H9 (cell line): ENCODE measurements around the gene SDR42E1. TPM values are rescaled to one million over a fixed set of nuclear protein-coding genes. Genes with fewer than 3 reads are reported as not detected.

Experiments
- DNase-seq: peaks from one replicate; pipeline ENCODE4 v3.0.0-alpha.2; 2017
- H2AFZ ChIP-seq: one replicate; pipeline ENCODE4 v1.6.1; 2013; ENCODE audit warnings: mild to moderate bottlenecking, low read length, control low read depth, moderate library complexity
- H2AK5ac ChIP-seq: 2 replicates; pipeline ENCODE4 v1.6.1; 2013; ENCODE audit warnings: low read length, control low read depth, mixed read lengths; ENCODE audit not compliant: insufficient read length
- H2BK120ac ChIP-seq: one replicate; pipeline ENCODE4 v1.6.1; 2013; ENCODE audit warnings: low read depth, mild to moderate bottlenecking, low read length, control low read depth, inconsistent platforms; ENCODE audit not compliant: poor library complexity, severe bottlenecking
- H2BK12ac ChIP-seq: 2 replicates; pipeline ENCODE4 v1.6.1; 2013; ENCODE audit warnings: low read length, control low read depth, mixed read lengths, low read depth; ENCODE audit not compliant: insufficient read length
- H2BK15ac ChIP-seq: 2 replicates; pipeline ENCODE4 v1.6.1; 2013; ENCODE audit warnings: low read depth, low read length, control low read depth
- H2BK20ac ChIP-seq: one replicate; pipeline ENCODE4 v1.6.1; 2013; ENCODE audit warnings: low read depth, mild to moderate bottlenecking, low read length, control low read depth, inconsistent platforms; ENCODE audit not compliant: poor library complexity, severe bottlenecking
- H2BK5ac ChIP-seq: 2 replicates; pipeline ENCODE4 v1.6.1; 2013; ENCODE audit warnings: low read length, control low read depth, mixed read lengths; ENCODE audit not compliant: insufficient read length
- H3K14ac ChIP-seq: 2 replicates; pipeline ENCODE4 v1.6.1; 2013; ENCODE audit warnings: low read length, control low read depth; ENCODE audit not compliant: insufficient read depth
- H3K18ac ChIP-seq: 2 replicates; pipeline ENCODE4 v1.6.1; 2013; ENCODE audit warnings: low read depth, mild to moderate bottlenecking, mixed read lengths, low read length, control low read depth; ENCODE audit not compliant: insufficient read length
- H3K23ac ChIP-seq: 2 replicates; pipeline ENCODE4 v1.6.1; 2013; ENCODE audit warnings: low read length, control low read depth, mixed read lengths, low read depth; ENCODE audit not compliant: insufficient read length
- H3K23me2 ChIP-seq: 2 replicates; pipeline ENCODE4 v1.6.1; 2013; ENCODE audit warnings: low read depth, mild to moderate bottlenecking, mixed read lengths, low read length, control low read depth; ENCODE audit not compliant: insufficient read length, poor library complexity, severe bottlenecking
- H3K27ac ChIP-seq: 2 replicates; pipeline ENCODE4 v1.5.1; 2013; ENCODE audit warnings: low read length, control low read depth, mixed read lengths, low read depth; ENCODE audit not compliant: insufficient read length
- H3K27me3 ChIP-seq: 2 replicates; pipeline ENCODE4 v1.6.1; 2013; ENCODE audit warnings: low read length, control low read depth, inconsistent platforms; ENCODE audit not compliant: insufficient read depth
- H3K4ac ChIP-seq: 2 replicates; pipeline ENCODE4 v1.6.1; 2013; ENCODE audit warnings: low read depth, mild to moderate bottlenecking, control low read depth, inconsistent platforms, low read length, moderate library complexity
- H3K4me1 ChIP-seq: 2 replicates; pipeline ENCODE4 v1.6.1; 2013; ENCODE audit warnings: low read length, control low read depth, inconsistent platforms; ENCODE audit not compliant: insufficient read depth
- H3K4me2 ChIP-seq: 2 replicates; pipeline ENCODE4 v1.6.1; 2013; ENCODE audit warnings: low read length, control low read depth, mixed read lengths; ENCODE audit not compliant: insufficient read length, insufficient read depth
- H3K56ac ChIP-seq: 2 replicates; pipeline ENCODE4 v1.6.1; 2013; ENCODE audit warnings: low read depth, mild to moderate bottlenecking, mixed read lengths, low read length, control low read depth; ENCODE audit not compliant: insufficient read length
- H3K79me1 ChIP-seq: 2 replicates; pipeline ENCODE4 v1.6.1; 2013; ENCODE audit warnings: low read depth, mild to moderate bottlenecking, moderate library complexity, low read length, control low read depth, inconsistent platforms; ENCODE audit not compliant: insufficient read depth, poor library complexity, severe bottlenecking
- H3K79me2 ChIP-seq: 2 replicates; pipeline ENCODE4 v1.6.1; 2013; ENCODE audit warnings: low read length, control low read depth, inconsistent platforms; ENCODE audit not compliant: insufficient read depth
- H3K9ac ChIP-seq: 2 replicates; pipeline ENCODE4 v1.6.1; 2013; ENCODE audit warnings: low read length, control low read depth, mixed read lengths; ENCODE audit not compliant: insufficient read length; ENCODE audit errors: extremely low read depth
- H3K9me3 ChIP-seq: one replicate; pipeline ENCODE4 v1.6.1; 2013; ENCODE audit warnings: low read depth, low read length, inconsistent platforms; ENCODE audit not compliant: control insufficient read depth
- H3T11ph ChIP-seq: one replicate; pipeline ENCODE4 v1.6.1; 2013; ENCODE audit warnings: mild to moderate bottlenecking, low read length, control low read depth, inconsistent platforms
- H4K20me1 ChIP-seq: one replicate; pipeline ENCODE4 v1.6.1; 2013; ENCODE audit not compliant: control insufficient read depth, insufficient read length, insufficient read depth
- H4K5ac ChIP-seq: 2 replicates; pipeline ENCODE4 v1.6.1; 2013; ENCODE audit warnings: low read depth, mild to moderate bottlenecking, mixed read lengths, low read length, control low read depth; ENCODE audit not compliant: insufficient read length
- H4K8ac ChIP-seq: replicated peaks from 2 replicates; pipeline ENCODE4 v1.6.1; 2013; ENCODE audit warnings: low read length, control low read depth, mixed read lengths, low read depth; ENCODE audit not compliant: insufficient read length
- H4K91ac ChIP-seq: 2 replicates; pipeline ENCODE4 v1.6.1; 2013; ENCODE audit warnings: low read depth, mild to moderate bottlenecking, moderate library complexity, mixed read lengths, low read length, control low read depth; ENCODE audit not compliant: insufficient read length
- H3K27ac Mint-ChIP-seq, 3 experiments: 2 replicates in 2 of 3; 3 replicates in 1 of 3; pipeline ENCODE4 v1.8.0; 2020 to 2021; ENCODE audit warnings: mixed read lengths in 3 of 3, mild to moderate bottlenecking in 1 of 3, moderate library complexity in 1 of 3
- H3K27me3 Mint-ChIP-seq: 2 replicates; pipeline ENCODE4 v1.8.0; 2021; ENCODE audit warnings: low read depth, mild to moderate bottlenecking, moderate library complexity, mixed read lengths
- H3K36me3 Mint-ChIP-seq, 3 experiments: 2 replicates in 2 of 3; 3 replicates in 1 of 3; pipeline ENCODE4 v1.8.0; 2020 to 2021; ENCODE audit warnings: low read depth in 3 of 3, mixed read lengths in 3 of 3; ENCODE audit not compliant: insufficient read depth in 1 of 3
- H3K4me1 Mint-ChIP-seq, 2 experiments: 2 replicates each; pipeline ENCODE4 v1.8.0; 2020; ENCODE audit warnings: mixed read lengths in 2 of 2
- H3K4me3 Mint-ChIP-seq, 2 experiments: 2 replicates in 1 of 2; 3 replicates in 1 of 2; pipeline ENCODE4 v1.8.0; 2020 to 2021; ENCODE audit warnings: mild to moderate bottlenecking in 2 of 2, mixed read lengths in 2 of 2, moderate library complexity in 1 of 2
- H3K9me3 Mint-ChIP-seq, 2 experiments: 2 replicates in 1 of 2; 3 replicates in 1 of 2; pipeline ENCODE4 v1.8.0; 2020; ENCODE audit warnings: mild to moderate bottlenecking in 2 of 2, mixed read lengths in 2 of 2, moderate library complexity in 1 of 2
- WGBS: extraction: QIAGEN DNeasy Blood & Tissue Kit; methylation state at CpG from one replicate; pipeline ENCODE4 v1.1.7; 2013; ENCODE audit warnings: missing lambda C conversion rate, low lambda C conversion rate, mixed read lengths; ENCODE audit not compliant: insufficient read length; ENCODE audit errors: extremely low coverage; 5-methylcytosine and 5-hydroxymethylcytosine counted together
- total RNA-seq: library from RNA; stranded (reverse); gene quantifications from 2 replicates; pipeline ENCODE4 v1.2.1, GENCODE V29; 2021
- TF ChIP-seq, protein P1 (sequence below): fragments of 200-600 bp; sonication (generic); conservative IDR thresholded peaks from 3 replicates; pipeline ENCODE4 v1.8.0; 2021; ENCODE audit warnings: antibody characterized with exemption, mild to moderate bottlenecking

Gene SDR42E1
- total RNA-seq, 1 experiment from 2014 or later, result not detected

DNA sequence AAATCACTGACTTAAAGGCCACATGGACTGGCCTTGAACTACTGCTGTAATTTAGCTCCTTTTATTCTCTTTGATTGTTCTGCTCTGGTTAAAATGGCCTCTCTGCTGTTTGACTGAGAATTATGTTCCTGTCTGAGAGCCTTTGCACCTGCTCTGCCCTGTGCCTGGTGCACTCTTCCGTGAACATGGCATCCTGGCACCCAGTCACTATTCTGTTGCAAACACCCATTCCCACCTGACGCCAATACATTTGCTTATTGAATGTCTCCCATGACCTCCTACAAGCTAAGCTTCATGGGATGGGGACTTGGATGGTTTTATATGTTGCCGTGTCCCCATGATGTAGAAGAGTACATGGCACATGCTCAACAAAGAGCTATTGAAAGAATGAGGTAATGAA, 43.8 kb upstream of the SDR42E1 start:
- Histone ChIP-seq H3K56ac (no peak overlapping the region), H2BK5ac (no peak overlapping the region), H3K9ac (no peak overlapping the region), H4K8ac (no peak overlapping the region), H3K14ac (no peak overlapping the region), H3K4me2 (no peak overlapping the region), H2BK12ac (no peak overlapping the region), H2AK5ac (no peak overlapping the region), H3T11ph (no peak overlapping the region), H4K20me1 (no peaks in the 10 kb centered on the region), H3K27ac (no peak overlapping the region), H3K18ac (no peak overlapping the region), H3K79me2 (no peaks in the 10 kb centered on the region), H3K79me1 (no peaks in the 10 kb centered on the region), H3K9me3 (no peaks in the 10 kb centered on the region), H3K23ac (no peak overlapping the region), H2BK15ac (no peak overlapping the region), H2AFZ (no peak overlapping the region), H3K4me1 (no peaks in the 10 kb centered on the region), H3K4ac (no peak overlapping the region), H3K23me2 (no peaks in the 10 kb centered on the region), H2BK20ac (no peak overlapping the region), H4K5ac (no peak overlapping the region), H2BK120ac (no peak overlapping the region), H4K91ac (no peak overlapping the region), H3K27me3 (0 out of 2 replicates have a peak, but pooled peaks cover 2% of the 10 kb centered on the region)
- TF ChIP-seq, protein P1, sequence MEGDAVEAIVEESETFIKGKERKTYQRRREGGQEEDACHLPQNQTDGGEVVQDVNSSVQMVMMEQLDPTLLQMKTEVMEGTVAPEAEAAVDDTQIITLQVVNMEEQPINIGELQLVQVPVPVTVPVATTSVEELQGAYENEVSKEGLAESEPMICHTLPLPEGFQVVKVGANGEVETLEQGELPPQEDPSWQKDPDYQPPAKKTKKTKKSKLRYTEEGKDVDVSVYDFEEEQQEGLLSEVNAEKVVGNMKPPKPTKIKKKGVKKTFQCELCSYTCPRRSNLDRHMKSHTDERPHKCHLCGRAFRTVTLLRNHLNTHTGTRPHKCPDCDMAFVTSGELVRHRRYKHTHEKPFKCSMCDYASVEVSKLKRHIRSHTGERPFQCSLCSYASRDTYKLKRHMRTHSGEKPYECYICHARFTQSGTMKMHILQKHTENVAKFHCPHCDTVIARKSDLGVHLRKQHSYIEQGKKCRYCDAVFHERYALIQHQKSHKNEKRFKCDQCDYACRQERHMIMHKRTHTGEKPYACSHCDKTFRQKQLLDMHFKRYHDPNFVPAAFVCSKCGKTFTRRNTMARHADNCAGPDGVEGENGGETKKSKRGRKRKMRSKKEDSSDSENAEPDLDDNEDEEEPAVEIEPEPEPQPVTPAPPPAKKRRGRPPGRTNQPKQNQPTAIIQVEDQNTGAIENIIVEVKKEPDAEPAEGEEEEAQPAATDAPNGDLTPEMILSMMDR, result no peak
- Mint-ChIP-seq H3K4me3 (no peak overlapping the region), H3K27ac (no peak overlapping the region), H3K36me3 (no peaks in the 10 kb centered on the region), H3K9me3 (no peaks in the 10 kb centered on the region), H3K27me3 (peaks cover 3% of the 10 kb centered on the region; the same call in 1 of the 2 replicates), H3K4me1 (no peaks in the 10 kb centered on the region)
- no peak for DNase-seq
- no CpG with 5 or more reads among the region's 3 CpGs for WGBS
